Testis (tissue), 2 donors: ENCODE results near the gene GRIK5.

Experiments
- CTCF ChIP-seq, 3 experiments: fragments of 450-650 bp in 2 of 3; fragments of 200-600 bp in 1 of 3; sonication (generic) in 1 of 3; IDR thresholded peaks; one replicate each; pipeline ENCODE4 v1.5.1; 2016 to 2019; ENCODE audit warnings: antibody characterized with exemption in 3 of 3, mild to moderate bottlenecking in 2 of 3, moderate library complexity in 1 of 3
- POLR2A ChIP-seq: fragments of 450-650 bp; IDR thresholded peaks from one replicate; pipeline ENCODE4 v1.6.1; 2017; ENCODE audit warnings: antibody characterized with exemption, mild to moderate bottlenecking, moderate library complexity

GRCh38 chr19:41968751-41969595 is 101.0 kb downstream of the GRIK5 start:
- TF ChIP-seq CTCF (IDR thresholded peaks at IDR 0.05) (no peak), POLR2A (no peak)
